Peyer's patch (tissue), 4 donors: Measurements from ENCODE around the gene CPNE2. TPM values are rescaled to one million over a fixed set of nuclear protein-coding genes. Genes with fewer than 3 reads are reported as not detected.

ENCODE experiments used
- DNase-seq, 3 donors: peaks; one replicate each; pipeline ENCODE4 v3.0.0-alpha.2; 2017 to 2019
- H3K27ac ChIP-seq, 4 donors: fragments of 200-600 bp; sonication (generic); one replicate each; pipeline ENCODE4 v1.5.1; 2016 to 2019
- H3K27me3 ChIP-seq, 2 donors: fragments of 200-600 bp; sonication (generic); one replicate each; pipeline ENCODE4 v1.5.1; 2019
- H3K36me3 ChIP-seq, 3 donors: fragments of 200-600 bp; sonication (generic); one replicate each; pipeline ENCODE4 v1.5.1; 2016 to 2019
- H3K4me1 ChIP-seq, 4 donors: fragments of 200-600 bp; sonication (generic); one replicate each; pipeline ENCODE4 v1.5.1; 2016 to 2019
- H3K4me3 ChIP-seq, 4 donors: fragments of 200-600 bp; sonication (generic); 1 replicate in 3 of 4; 2 replicates in 1 of 4; pipeline ENCODE4 v1.5.1; 2016 to 2019; ENCODE audit warnings: mild to moderate bottlenecking in 1 of 4
- H3K9me3 ChIP-seq, 4 donors: fragments of 200-600 bp; sonication (generic); one replicate each; pipeline ENCODE4 v1.5.1; 2016 to 2019; ENCODE audit warnings: mild to moderate bottlenecking in 1 of 4
- CTCF ChIP-seq, 6 experiments: fragments of 450-650 bp in 4 of 6; fragments of 200-600 bp in 2 of 6; sonication (generic) in 1 of 6; IDR thresholded peaks; one replicate each; pipeline ENCODE4 v1.5.1; 2017 to 2019; ENCODE audit warnings: antibody characterized with exemption in 6 of 6, mild to moderate bottlenecking in 3 of 6, moderate library complexity in 1 of 6
- POLR2A ChIP-seq, 2 donors: fragments of 450-650 bp; IDR thresholded peaks; one replicate each; pipeline ENCODE4 v1.5.1; 2017; ENCODE audit warnings: antibody characterized with exemption in 2 of 2, mild to moderate bottlenecking in 2 of 2, moderate library complexity in 2 of 2
- total RNA-seq, 4 donors: library from RNA; depleted of rRNA; stranded (reverse); fragments of >200 nt; gene quantifications; one replicate each; pipeline ENCODE4 v1.1.0, GENCODE V29; 2016

CPNE2 gene
- total RNA-seq, 4 donors from 2014 or later: 26.4 to 73.9 (median 64.8) TPM

GRCh38 chr16:57128771-57129389, 36.5 kb downstream of the CPNE2 start:
- H3K27me3 ChIP-seq: no peaks in the 10 kb centered on the region
- no peak for TF ChIP-seq CTCF (IDR thresholded peaks at IDR 0.05)
- TF ChIP-seq POLR2A (IDR thresholded peaks at IDR 0.05): no peak
- peaks cover 0 to 21% (median 2%) of the 10 kb centered on the region in 4 donors for H3K4me1 ChIP-seq
- no peak overlapping the region for H3K27ac ChIP-seq
- H3K4me3 ChIP-seq: no peak overlapping the region
- peaks cover 0 to 28% (median 0%) of the 10 kb centered on the region in 3 donors for H3K36me3 ChIP-seq
- no peaks in the 10 kb centered on the region for H3K9me3 ChIP-seq
- no peak for DNase-seq

GRCh38 chr16:57130950-57131321, 38.6 kb downstream of the CPNE2 start:
- no peak for TF ChIP-seq CTCF (IDR thresholded peaks at IDR 0.05)
- no peak for TF ChIP-seq POLR2A (IDR thresholded peaks at IDR 0.05)
- H3K9me3 ChIP-seq: no peaks in the 10 kb centered on the region
- H3K36me3 ChIP-seq: peaks cover 0 to 28% (median 0%) of the 10 kb centered on the region in 3 donors
- no peak for DNase-seq
- peaks cover 3 to 37% (median 15%) of the 10 kb centered on the region in 4 donors for H3K4me1 ChIP-seq
- H3K4me3 ChIP-seq: no peak overlapping the region
- H3K27ac ChIP-seq: no peak overlapping the region
- H3K27me3 ChIP-seq: no peaks in the 10 kb centered on the region

- no peak for DNase-seq
- peaks cover 0 to 27% (median 0%) of the 10 kb centered on the region in 3 donors for H3K36me3 ChIP-seq
- H3K27ac ChIP-seq: peak overlapping the region in 3 of 4 donors; percentile 17 to 57 (median 26)
- H3K27me3 ChIP-seq: no peaks in the 10 kb centered on the region
- no peak overlapping the region for H3K4me3 ChIP-seq
- H3K9me3 ChIP-seq: no peaks in the 10 kb centered on the region
- peaks cover 3 to 37% (median 15%) of the 10 kb centered on the region in 4 donors for H3K4me1 ChIP-seq
- TF ChIP-seq CTCF (IDR thresholded peaks at IDR 0.05) (no peak), POLR2A (IDR thresholded peaks at IDR 0.05) (no peak)
Observed at GRCh38 chr16:57131351-57131970, 39.1 kb downstream of the CPNE2 start.

- Histone ChIP-seq H3K36me3 (peaks cover 0 to 20% (median 0%) of the 10 kb centered on the region in 3 donors), H3K27me3 (no peaks in the 10 kb centered on the region), H3K27ac (peak overlapping the region in 3 of 4 donors; percentile 17 to 57 (median 26)), H3K9me3 (no peaks in the 10 kb centered on the region), H3K4me1 (peaks cover 3 to 37% (median 15%) of the 10 kb centered on the region in 4 donors), H3K4me3 (no peak overlapping the region)
- TF ChIP-seq POLR2A (IDR thresholded peaks at IDR 0.05) (peak in 1 of 2 donors; percentile 40), CTCF (IDR thresholded peaks at IDR 0.05) (no peak)
- peak in 2 of 3 donors; percentile 80 to 86 for DNase-seq
Observed at GRCh38 chr16:57132470-57132869, 40.1 kb downstream of the CPNE2 start.

GRCh38 chr16:57133031-57133430, 40.6 kb downstream of the CPNE2 start:
- H3K36me3 ChIP-seq: peaks cover 0 to 20% (median 0%) of the 10 kb centered on the region in 3 donors
- no peak for TF ChIP-seq POLR2A (IDR thresholded peaks at IDR 0.05)
- TF ChIP-seq CTCF (IDR thresholded peaks at IDR 0.05): no peak
- H3K4me3 ChIP-seq: no peak overlapping the region
- no peaks in the 10 kb centered on the region for H3K9me3 ChIP-seq
- peaks cover 3 to 37% (median 15%) of the 10 kb centered on the region in 4 donors for H3K4me1 ChIP-seq
- H3K27me3 ChIP-seq: no peaks in the 10 kb centered on the region
- H3K27ac ChIP-seq: peak overlapping the region in 3 of 4 donors; percentile 12 to 43 (median 17)
- DNase-seq: no peak
